IMR-90 (cell line): ENCODE results near the gene PXYLP1. TPM values are rescaled to one million over a fixed set of nuclear protein-coding genes. Genes with fewer than 3 reads are reported as not detected.

Source experiments
- CHD1 ChIP-seq: IDR thresholded peaks from 2 replicates; pipeline ENCODE4 v1.6.1; 2012; ENCODE audit warnings: low read depth, low read length, improper control_type of control experiment
- NFE2L2 ChIP-seq: fragments of 150-350 bp; IDR thresholded peaks from 2 replicates; pipeline ENCODE4 v1.6.1; 2016; ENCODE audit warnings: low read depth, mild to moderate bottlenecking, low read length
- RCOR1 ChIP-seq: IDR thresholded peaks from 2 replicates; pipeline ENCODE4 v1.6.1; 2012; ENCODE audit warnings: mild to moderate bottlenecking, low read length, improper control_type of control experiment; ENCODE audit not compliant: insufficient replicate concordance
- SMC3 ChIP-seq: fragments of 150-350 bp; IDR thresholded peaks from 2 replicates; pipeline ENCODE4 v1.6.1; 2016; ENCODE audit warnings: low read depth, mild to moderate bottlenecking, antibody characterized with exemption, low read length, moderate library complexity
- polyA plus RNA-seq, 3 experiments: library from polyadenylated mRNA; depleted of rRNA; stranded (reverse); fragments of >200 nt; gene quantifications; 2 replicates each; pipeline ENCODE4 v1.2.3, GENCODE V29; 2012; ENCODE audit warnings: low replicate concordance in 1 of 3
- total RNA-seq: library from RNA; depleted of rRNA; stranded (reverse); fragments of >200 nt; gene quantifications from 2 replicates; pipeline ENCODE4 v1.2.3, GENCODE V29; 2012
- TF ChIP-seq, protein P1 (sequence below): conservative IDR thresholded peaks from 2 replicates; pipeline ENCODE4 v1.5.1; 2012; ENCODE audit warnings: mild to moderate bottlenecking, low read depth, low read length, improper control_type of control experiment

Gene PXYLP1
- total and polyA plus RNA-seq, 2 of the 4 experiments (the other 2 are of a cell fraction): 11.7 to 15.6 TPM

DNA sequence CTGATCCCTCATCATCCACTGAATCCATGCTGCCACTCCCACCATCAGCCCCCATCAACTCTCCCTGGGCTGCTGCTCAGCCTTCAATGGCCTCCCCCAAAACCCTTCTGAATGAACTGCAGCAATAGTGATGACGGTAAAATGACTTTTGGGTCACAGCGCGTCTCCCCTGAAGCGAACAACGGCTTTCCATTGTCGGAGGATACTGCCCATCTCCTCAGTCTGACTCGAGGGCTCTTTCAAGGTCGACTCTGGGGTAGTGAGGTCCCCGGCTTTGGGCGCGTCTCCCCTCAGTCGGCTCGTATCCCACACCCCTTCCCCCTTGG lies 79.5 kb downstream of the PXYLP1 start (continued):
- no peak for TF ChIP-seq CHD1
- TF ChIP-seq RCOR1: no peak
- TF ChIP-seq NFE2L2: no peak
- no peak for TF ChIP-seq SMC3
- TF ChIP-seq, protein P1, sequence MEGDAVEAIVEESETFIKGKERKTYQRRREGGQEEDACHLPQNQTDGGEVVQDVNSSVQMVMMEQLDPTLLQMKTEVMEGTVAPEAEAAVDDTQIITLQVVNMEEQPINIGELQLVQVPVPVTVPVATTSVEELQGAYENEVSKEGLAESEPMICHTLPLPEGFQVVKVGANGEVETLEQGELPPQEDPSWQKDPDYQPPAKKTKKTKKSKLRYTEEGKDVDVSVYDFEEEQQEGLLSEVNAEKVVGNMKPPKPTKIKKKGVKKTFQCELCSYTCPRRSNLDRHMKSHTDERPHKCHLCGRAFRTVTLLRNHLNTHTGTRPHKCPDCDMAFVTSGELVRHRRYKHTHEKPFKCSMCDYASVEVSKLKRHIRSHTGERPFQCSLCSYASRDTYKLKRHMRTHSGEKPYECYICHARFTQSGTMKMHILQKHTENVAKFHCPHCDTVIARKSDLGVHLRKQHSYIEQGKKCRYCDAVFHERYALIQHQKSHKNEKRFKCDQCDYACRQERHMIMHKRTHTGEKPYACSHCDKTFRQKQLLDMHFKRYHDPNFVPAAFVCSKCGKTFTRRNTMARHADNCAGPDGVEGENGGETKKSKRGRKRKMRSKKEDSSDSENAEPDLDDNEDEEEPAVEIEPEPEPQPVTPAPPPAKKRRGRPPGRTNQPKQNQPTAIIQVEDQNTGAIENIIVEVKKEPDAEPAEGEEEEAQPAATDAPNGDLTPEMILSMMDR: no peak
